Suprapubic skin (tissue), 4 donors: ENCODE results near the gene DNAJC7. TPM values are rescaled to one million over a fixed set of nuclear protein-coding genes. Genes with fewer than 3 reads are reported as not detected.

Experiments
- DNase-seq, 2 donors: peaks; one replicate each; pipeline ENCODE4 v3.0.0-alpha.2; 2019; ENCODE audit warnings: low spot score in 2 of 2
- H3K27ac ChIP-seq: fragments of 200-600 bp; sonication (generic); one replicate; pipeline ENCODE4 v1.5.1; 2019
- H3K27me3 ChIP-seq: fragments of 200-600 bp; sonication (generic); one replicate; pipeline ENCODE4 v1.5.1; 2019
- H3K36me3 ChIP-seq: fragments of 200-600 bp; sonication (generic); one replicate; pipeline ENCODE4 v1.5.1; 2019
- H3K4me1 ChIP-seq: fragments of 200-600 bp; sonication (generic); one replicate; pipeline ENCODE4 v1.5.1; 2019
- H3K4me3 ChIP-seq: fragments of 200-600 bp; sonication (generic); one replicate; pipeline ENCODE4 v1.5.1; 2019; ENCODE audit warnings: mild to moderate bottlenecking
- H3K9me3 ChIP-seq: fragments of 200-600 bp; sonication (generic); one replicate; pipeline ENCODE4 v1.5.1; 2019
- CTCF ChIP-seq, 2 donors: fragments of 200-600 bp in 1 of 2; fragments of 450-650 bp in 1 of 2; sonication (generic) in 1 of 2; IDR thresholded peaks; one replicate each; pipeline ENCODE4 v1.5.1; 2016 to 2019; ENCODE audit warnings: antibody characterized with exemption in 2 of 2, mild to moderate bottlenecking in 1 of 2, moderate library complexity in 1 of 2
- EP300 ChIP-seq: sonication (generic); formaldehyde crosslinking; IDR thresholded peaks from one replicate; pipeline ENCODE4 v1.6.1; 2017; ENCODE audit warnings: antibody characterized with exemption
- POLR2A ChIP-seq, 2 donors: fragments of 450-650 bp; IDR thresholded peaks; one replicate each; pipeline ENCODE4 v1.6.1; 2017; ENCODE audit warnings: antibody characterized with exemption in 2 of 2, mild to moderate bottlenecking in 2 of 2, moderate library complexity in 2 of 2
- POLR2AphosphoS5 ChIP-seq, 3 donors: sonication (generic); formaldehyde crosslinking; IDR thresholded peaks; one replicate each; pipeline ENCODE4 v1.6.1; 2017; ENCODE audit warnings: antibody characterized with exemption in 3 of 3
- WGBS: methylation state at CpG from one replicate; pipeline ENCODE4 v1.1.5; 2018; 5-methylcytosine and 5-hydroxymethylcytosine counted together
- total RNA-seq, 4 donors: library from RNA; depleted of rRNA; stranded (reverse); fragments of >200 nt; gene quantifications; one replicate each; pipeline ENCODE4 v1.1.0, GENCODE V29; 2016

The DNAJC7 gene
- total RNA-seq, 4 donors from 2014 or later: 57.5 to 82.6 (median 60.2) TPM

- H3K27ac ChIP-seq: no peak overlapping the region
- no peaks in the 10 kb centered on the region for H3K27me3 ChIP-seq
- 76% methylated on average over 4 of the region's 4 CpGs for WGBS
- peaks cover 59% of the 10 kb centered on the region for H3K4me1 ChIP-seq
- peak in 1 of 2 donors; percentile 14 for TF ChIP-seq CTCF (IDR thresholded peaks at IDR 0.05)
- TF ChIP-seq EP300: no peak
- no peak for TF ChIP-seq POLR2AphosphoS5 (IDR thresholded peaks at IDR 0.05)
- no peak for TF ChIP-seq POLR2A (IDR thresholded peaks at IDR 0.05)
- no peak overlapping the region for H3K4me3 ChIP-seq
- no peaks in the 10 kb centered on the region for H3K36me3 ChIP-seq
- H3K9me3 ChIP-seq: no peaks in the 10 kb centered on the region
- DNase-seq: no peak
Measured at GRCh38 chr17:42009170-42009569, 8.1 kb downstream of the DNAJC7 start.

GRCh38 chr17:42005166-42005565 is 12.1 kb downstream of the DNAJC7 start:
- Histone ChIP-seq H3K9me3 (no peaks in the 10 kb centered on the region), H3K36me3 (peaks cover 27% of the 10 kb centered on the region), H3K4me3 (no peak overlapping the region), H3K27me3 (no peaks in the 10 kb centered on the region), H3K27ac (no peak overlapping the region), H3K4me1 (peaks cover 35% of the 10 kb centered on the region)
- DNase-seq: no peak
- TF ChIP-seq EP300: no peak
- no peak for TF ChIP-seq POLR2A (IDR thresholded peaks at IDR 0.05)
- TF ChIP-seq CTCF (IDR thresholded peaks at IDR 0.05): no peak
- no peak for TF ChIP-seq POLR2AphosphoS5 (IDR thresholded peaks at IDR 0.05)
- 38% methylated on average over 1 of the region's 1 CpG for WGBS

DNA sequence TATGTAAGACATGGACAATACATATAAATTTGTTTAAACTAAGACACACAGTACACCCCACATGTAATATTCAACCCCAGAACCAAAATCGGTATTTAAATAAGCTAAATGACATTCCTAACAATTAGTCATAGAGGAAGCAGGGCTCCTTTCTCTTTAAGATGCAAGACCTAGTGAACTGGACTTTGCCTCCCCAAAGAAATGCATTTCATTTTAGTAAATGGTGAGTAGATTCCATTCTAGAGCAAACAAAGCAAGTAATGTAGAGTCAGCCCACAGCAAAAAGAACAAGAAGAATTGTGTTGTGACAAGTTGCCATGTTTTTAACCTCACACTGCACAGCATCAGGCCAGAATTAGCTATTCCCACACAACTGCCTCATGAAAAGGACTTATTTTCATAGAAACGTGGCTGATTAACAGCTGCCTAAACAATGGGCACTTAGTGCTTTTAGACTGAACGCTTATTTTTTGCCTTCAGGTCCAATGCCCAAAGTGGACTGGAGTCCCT is 14.4 kb downstream of the DNAJC7 start:
- no peaks in the 10 kb centered on the region for H3K27me3 ChIP-seq
- H3K36me3 ChIP-seq: peaks cover 50% of the 10 kb centered on the region
- no peak for TF ChIP-seq EP300
- no peak overlapping the region for H3K4me3 ChIP-seq
- H3K9me3 ChIP-seq: no peaks in the 10 kb centered on the region
- no peak overlapping the region for H3K27ac ChIP-seq
- 85% methylated on average over 3 of the region's 3 CpGs for WGBS
- DNase-seq: no peak
- peaks cover 24% of the 10 kb centered on the region for H3K4me1 ChIP-seq

DNA sequence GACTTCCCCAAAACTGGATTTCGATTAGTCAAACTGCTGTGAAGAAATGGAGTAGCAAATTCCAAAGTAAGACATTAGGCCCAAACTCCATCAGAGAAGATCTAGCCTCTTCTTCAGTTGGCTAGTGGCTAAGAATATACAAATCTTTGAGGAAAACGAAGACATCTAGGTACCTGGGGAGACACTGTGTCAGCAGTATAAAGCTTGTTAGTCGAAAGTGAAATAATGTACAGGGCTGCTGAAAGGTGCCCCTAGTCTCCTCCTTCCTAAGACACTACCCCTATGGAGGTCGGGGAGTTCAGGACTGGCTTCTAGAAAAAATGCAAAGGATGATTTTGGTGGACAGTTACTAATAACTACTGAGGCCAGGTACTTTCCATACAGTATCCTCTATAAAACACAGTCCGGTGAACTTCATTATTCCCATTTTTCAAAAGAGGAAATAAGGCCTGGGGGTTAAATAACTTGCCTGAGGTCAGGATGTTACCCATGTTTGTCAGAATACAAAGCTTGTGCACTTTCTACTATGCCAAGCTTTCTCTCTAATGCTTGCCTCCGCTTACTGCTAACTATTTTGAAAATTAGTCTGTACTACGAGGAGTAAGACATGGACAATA is 15.0 kb downstream of the DNAJC7 start:
- peaks cover 55% of the 10 kb centered on the region for H3K36me3 ChIP-seq
- peak in 1 of 2 donors; percentile 15 for DNase-seq
- no peak for TF ChIP-seq POLR2AphosphoS5 (IDR thresholded peaks at IDR 0.05)
- H3K4me1 ChIP-seq: peaks cover 24% of the 10 kb centered on the region
- H3K4me3 ChIP-seq: no peak overlapping the region
- H3K27me3 ChIP-seq: no peaks in the 10 kb centered on the region
- no peaks in the 10 kb centered on the region for H3K9me3 ChIP-seq
- no peak overlapping the region for H3K27ac ChIP-seq
- 84% methylated on average over 7 of the region's 7 CpGs for WGBS

GRCh38 chr17:42001729-42002128 is 15.5 kb downstream of the DNAJC7 start:
- TF ChIP-seq POLR2AphosphoS5 (IDR thresholded peaks at IDR 0.05) (no peak), CTCF (IDR thresholded peaks at IDR 0.05) (no peak), EP300 (no peak), POLR2A (IDR thresholded peaks at IDR 0.05) (no peak)
- Histone ChIP-seq H3K27ac (no peak overlapping the region), H3K36me3 (peaks cover 61% of the 10 kb centered on the region), H3K4me1 (peaks cover 24% of the 10 kb centered on the region), H3K4me3 (no peak overlapping the region), H3K9me3 (no peaks in the 10 kb centered on the region), H3K27me3 (no peaks in the 10 kb centered on the region)
- DNase-seq: no peak
- 92% methylated on average over 2 of the region's 2 CpGs for WGBS

GRCh38 chr17:42000413-42001133 is 16.7 kb downstream of the DNAJC7 start:
- H3K9me3 ChIP-seq: no peaks in the 10 kb centered on the region
- no peak overlapping the region for H3K4me3 ChIP-seq
- H3K27ac ChIP-seq: no peak overlapping the region
- H3K36me3 ChIP-seq: peaks cover 73% of the 10 kb centered on the region
- no peak for TF ChIP-seq POLR2A (IDR thresholded peaks at IDR 0.05)
- no peak for TF ChIP-seq CTCF (IDR thresholded peaks at IDR 0.05)
- no peaks in the 10 kb centered on the region for H3K27me3 ChIP-seq
- H3K4me1 ChIP-seq: peaks cover 19% of the 10 kb centered on the region
- DNase-seq: no peak
- WGBS: 72% methylated on average over 3 of the region's 3 CpGs
